CD4-positive, alpha-beta T cell treated with Interferon gamma for 1 hour (primary cell): ENCODE data around the gene IL3.
A peak's percentile ranks its signal among the peaks of the same experiment; 100 is the strongest.

Experiments used
- DNase-seq: peaks from one replicate; pipeline ENCODE4 v3.0.0-alpha.2; 2020

IL3 gene

GRCh38 chr5:132026516-132027008 is 33.9 kb upstream of the IL3 start:
- DNase-seq, result peak; percentile 56

- DNase-seq, result no peak
Measured at GRCh38 chr5:132027027-132027426, 33.4 kb upstream of the IL3 start.

- DNase-seq, result no peak
Measured at GRCh38 chr5:132029609-132030330, 30.7 kb upstream of the IL3 start.

GRCh38 chr5:132030610-132031009 is 29.8 kb upstream of the IL3 start:
- DNase-seq, result no peak

- no peak for DNase-seq
Measured at GRCh38 chr5:132032196-132032595, 28.3 kb upstream of the IL3 start.

- DNase-seq, result no peak
Measured at GRCh38 chr5:132033122-132033521, 27.3 kb upstream of the IL3 start.

GRCh38 chr5:132037353-132037752 is 23.1 kb upstream of the IL3 start:
- no peak for DNase-seq

- no peak for DNase-seq
Measured at GRCh38 chr5:132044207-132044606, 16.2 kb upstream of the IL3 start.

GRCh38 chr5:132046880-132047299 is 13.6 kb upstream of the IL3 start:
- no peak for DNase-seq

- no peak for DNase-seq
Measured at GRCh38 chr5:132049093-132049492, 11.4 kb upstream of the IL3 start.

- no peak for DNase-seq
Measured at GRCh38 chr5:132049559-132049958, 10.9 kb upstream of the IL3 start.

- no peak for DNase-seq
Measured at GRCh38 chr5:132050136-132050535, 10.3 kb upstream of the IL3 start.

- DNase-seq, result no peak
Measured at GRCh38 chr5:132050661-132051552, 9.5 kb upstream of the IL3 start.

- no peak for DNase-seq
Measured at GRCh38 chr5:132052520-132052919, 7.9 kb upstream of the IL3 start.

- DNase-seq, result no peak
Measured at GRCh38 chr5:132053483-132053882, 7.0 kb upstream of the IL3 start.

- DNase-seq, result no peak
Measured at GRCh38 chr5:132054031-132054696, 6.3 kb upstream of the IL3 start.

GRCh38 chr5:132054697-132055440 is 5.6 kb upstream of the IL3 start:
- DNase-seq, result no peak

- no peak for DNase-seq
Measured at GRCh38 chr5:132055441-132055807, 5.0 kb upstream of the IL3 start.

GRCh38 chr5:132055808-132056609 is 4.4 kb upstream of the IL3 start:
- peak; percentile 51 for DNase-seq

- DNase-seq, result no peak
Measured at GRCh38 chr5:132056610-132057497, 3.6 kb upstream of the IL3 start.
